ENCODE results near the gene GSTM2. TPM values are rescaled to one million over a fixed set of nuclear protein-coding genes. Genes with fewer than 3 reads are reported as not detected.

GSTM2 gene
- total and polyA plus RNA-seq, 7 donors: 4.9 to 139 (median 42.5) TPM

- intact Hi-C loops (cut with DNase I): no loop called here
- no peak for TF ChIP-seq POLR2A (IDR thresholded peaks at IDR 0.05)
- TF ChIP-seq CTCF (IDR thresholded peaks at IDR 0.05): no peak
- no peak for TF ChIP-seq EP300 (IDR thresholded peaks at IDR 0.05)
- DNase-seq: no peak
- 62 to 85% methylated on average over 17 of the region's 17 CpGs for WGBS, 2 donors
- no peak overlapping the region for H3K4me3 ChIP-seq
- no peaks in the 10 kb centered on the region for H3K9me3 ChIP-seq
- peak overlapping the region; percentile 0 to 38 (median 29) for H3K27ac ChIP-seq
- H3K36me3 ChIP-seq: peaks cover 11 to 33% (median 23%) of the 10 kb centered on the region in 4 donors
- no peaks in the 10 kb centered on the region for H3K27me3 ChIP-seq
- peaks cover 0 to 47% (median 37%) of the 10 kb centered on the region in 4 donors for H3K4me1 ChIP-seq
These were observed 43.5 kb upstream of the GSTM2 start for GRCh38 chr1:109624201-109625010.

GRCh38 chr1:109625176-109625575 is 42.7 kb upstream of the GSTM2 start:
- Histone ChIP-seq H3K36me3 (peaks cover 13 to 40% (median 28%) of the 10 kb centered on the region in 4 donors), H3K9me3 (no peaks in the 10 kb centered on the region), H3K27me3 (no peaks in the 10 kb centered on the region), H3K4me3 (no peak overlapping the region), H3K4me1 (peaks cover 0 to 39% (median 29%) of the 10 kb centered on the region in 4 donors), H3K27ac (peak overlapping the region in 2 of 4 donors; percentile 20 to 32)
- 90 to 91% methylated on average over 16 of the region's 16 CpGs for WGBS, 2 donors
- no peak for DNase-seq
- TF ChIP-seq CTCF (IDR thresholded peaks at IDR 0.05): no peak
- TF ChIP-seq POLR2A (IDR thresholded peaks at IDR 0.05): no peak
- TF ChIP-seq POLR2AphosphoS5 (IDR thresholded peaks at IDR 0.05): no peak
- TF ChIP-seq EP300 (IDR thresholded peaks at IDR 0.05): no peak
- intact Hi-C loops (cut with DNase I): no loop called here

- DNase-seq: no peak
- Histone ChIP-seq H3K27me3 (no peaks in the 10 kb centered on the region), H3K4me1 (peaks cover 0 to 36% (median 27%) of the 10 kb centered on the region in 4 donors), H3K9me3 (no peaks in the 10 kb centered on the region), H3K27ac (peak overlapping the region in 2 of 4 donors; percentile 20 to 32), H3K36me3 (peaks cover 13 to 43% (median 28%) of the 10 kb centered on the region in 4 donors), H3K4me3 (no peak overlapping the region)
- intact Hi-C loops (cut with DNase I): no loop called here
- TF ChIP-seq CTCF (IDR thresholded peaks at IDR 0.05) (no peak), POLR2A (IDR thresholded peaks at IDR 0.05) (no peak), POLR2AphosphoS5 (IDR thresholded peaks at IDR 0.05) (no peak), EP300 (IDR thresholded peaks at IDR 0.05) (no peak)
- 87% methylated on average over 32 of the region's 32 CpGs for WGBS, 2 donors
These were observed 42.0 kb upstream of the GSTM2 start for GRCh38 chr1:109625601-109626560.

- Histone ChIP-seq H3K27ac (no peak overlapping the region), H3K27me3 (no peaks in the 10 kb centered on the region), H3K36me3 (peaks cover 13 to 50% (median 31%) of the 10 kb centered on the region in 4 donors), H3K4me1 (peaks cover 0 to 27% (median 19%) of the 10 kb centered on the region in 4 donors), H3K9me3 (no peaks in the 10 kb centered on the region), H3K4me3 (no peak overlapping the region)
- no peak for DNase-seq
- 92 to 96% methylated on average over 21 of the region's 21 CpGs for WGBS, 2 donors
- intact Hi-C loops (cut with DNase I): no loop called here
- TF ChIP-seq POLR2A (IDR thresholded peaks at IDR 0.05) (no peak), CTCF (IDR thresholded peaks at IDR 0.05) (no peak), EP300 (IDR thresholded peaks at IDR 0.05) (no peak), POLR2AphosphoS5 (IDR thresholded peaks at IDR 0.05) (no peak)
These were observed 41.0 kb upstream of the GSTM2 start for GRCh38 chr1:109626682-109627408.
